Measurements from ENCODE around the gene NELFB.
A peak's percentile ranks its signal among the peaks of the same experiment; 100 is the strongest.

Gene NELFB

GRCh38 chr9:137286975-137287383 is 31.9 kb downstream of the NELFB start:
- peak; percentile 47 for DNase-seq

DNA sequence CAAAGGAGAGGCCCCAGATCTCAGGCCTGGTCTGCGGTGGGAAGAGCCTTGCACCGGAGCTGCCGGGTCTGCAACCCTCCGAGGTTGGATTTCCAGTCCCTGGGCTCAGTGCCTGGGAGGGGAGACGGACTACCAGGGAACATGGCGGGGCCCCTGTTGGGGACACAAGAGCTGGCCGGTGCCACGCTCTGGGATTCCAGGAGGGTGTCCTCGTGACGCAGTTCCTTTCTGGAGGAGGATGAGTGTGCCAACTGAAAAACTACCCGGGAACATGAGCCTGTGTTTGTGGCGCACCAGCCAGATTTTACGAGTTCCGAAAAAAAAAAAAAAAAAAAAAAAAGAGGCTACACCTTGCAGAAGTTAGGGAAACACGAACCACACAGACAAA is 38.0 kb downstream of the NELFB start:
- DNase-seq: no peak

GRCh38 chr9:137293482-137294090 is 38.5 kb downstream of the NELFB start:
- DNase-seq: no peak

GRCh38 chr9:137294091-137294680 is 39.1 kb downstream of the NELFB start:
- DNase-seq: no peak

GRCh38 chr9:137294681-137295237 is 39.6 kb downstream of the NELFB start:
- no peak for DNase-seq

DNA sequence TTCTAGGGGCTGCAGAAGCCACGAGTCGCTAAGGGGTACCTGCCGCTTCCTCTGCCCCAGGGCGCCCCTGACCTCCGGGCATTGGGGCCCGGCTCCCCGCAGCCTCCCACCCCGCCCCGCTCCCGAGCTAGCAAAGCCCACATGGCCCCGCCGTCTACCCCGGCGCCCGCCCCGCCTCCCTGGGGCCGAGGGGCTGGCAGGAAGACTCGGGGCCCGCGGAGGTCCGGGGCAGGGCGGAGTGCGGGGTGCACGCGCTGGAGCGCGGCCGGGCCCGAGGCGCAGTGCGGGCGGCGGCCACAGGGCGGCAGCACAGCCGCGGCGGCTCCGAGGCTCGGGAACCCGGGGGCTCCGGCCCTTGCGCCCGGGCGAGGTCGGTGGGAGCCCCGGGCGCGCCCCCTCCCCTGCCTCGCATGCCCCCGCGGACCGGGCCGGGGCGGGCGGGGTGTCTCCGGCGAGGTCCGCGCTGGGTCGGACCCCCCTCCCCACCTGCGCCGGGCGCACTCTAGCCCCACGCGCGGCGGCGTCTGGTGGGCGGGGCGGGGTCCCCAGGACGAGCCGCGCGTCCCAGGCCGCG is 40.2 kb downstream of the NELFB start:
- no peak for DNase-seq

GRCh38 chr9:137295849-137296669 is 40.9 kb downstream of the NELFB start:
- DNase-seq: no peak

- DNase-seq: no peak
Observed at GRCh38 chr9:137296670-137297664, 41.8 kb downstream of the NELFB start.

- DNase-seq: no peak
Observed at GRCh38 chr9:137297966-137298365, 42.8 kb downstream of the NELFB start.

DNA sequence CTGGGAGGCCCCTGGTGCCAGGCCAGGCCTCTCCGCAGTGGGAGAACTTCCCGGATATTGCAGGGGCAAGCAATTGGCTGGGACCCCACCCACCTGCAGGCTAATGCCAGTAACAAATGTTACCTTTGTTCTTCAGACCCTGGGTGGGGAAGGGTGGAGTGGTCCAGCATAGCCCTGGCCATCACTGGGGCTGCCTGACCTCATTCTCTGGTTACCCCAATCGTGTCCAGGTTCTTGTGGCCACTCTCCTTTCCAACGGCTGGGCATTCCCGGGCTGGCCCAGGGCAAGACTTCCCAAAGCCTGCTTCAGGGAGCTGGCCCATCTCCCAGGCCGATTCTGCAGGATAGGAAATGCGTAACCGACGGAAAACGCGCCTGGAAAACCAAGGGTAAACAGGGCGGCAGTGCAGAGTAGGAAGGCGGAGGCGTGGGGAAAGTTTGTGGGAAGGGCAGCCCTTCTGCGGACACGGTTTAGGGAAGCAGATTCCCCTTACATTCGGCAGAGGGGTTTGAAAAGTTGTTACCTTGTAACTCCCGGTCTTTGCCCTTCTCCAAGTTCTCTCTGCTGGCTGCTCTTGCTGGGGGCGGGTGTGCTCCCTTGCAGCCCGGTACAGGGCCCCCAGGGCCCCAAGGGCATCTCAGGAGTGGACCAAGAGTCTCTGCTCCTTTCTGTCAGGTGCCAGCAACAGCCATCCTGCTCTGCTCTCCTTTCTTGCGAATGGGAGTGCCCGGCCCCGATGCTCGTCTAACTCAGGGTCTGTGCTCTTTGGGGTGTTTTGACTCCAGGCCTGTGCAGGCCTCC is 43.5 kb downstream of the NELFB start:
- no peak for DNase-seq

GRCh38 chr9:137299203-137299565 is 44.1 kb downstream of the NELFB start:
- no peak for DNase-seq

DNA sequence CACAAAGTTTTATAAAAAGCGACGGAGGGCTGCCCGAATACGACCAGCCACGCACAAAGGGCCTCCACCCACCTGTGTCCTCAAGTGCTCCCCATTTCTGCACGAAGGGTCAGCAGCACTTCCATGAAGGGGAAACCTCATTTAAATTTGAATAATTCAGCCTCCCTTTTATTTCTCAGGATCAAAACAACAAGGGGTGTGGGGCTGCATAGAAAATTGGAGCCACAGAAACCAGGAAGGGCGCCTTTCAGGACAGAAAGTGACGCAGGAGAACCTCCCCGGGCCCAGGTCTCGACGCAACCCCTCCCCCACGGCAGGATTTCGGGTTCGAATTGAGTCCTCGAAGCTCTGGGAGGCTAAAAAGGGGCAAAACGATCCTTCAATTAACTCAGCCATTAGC is 44.8 kb downstream of the NELFB start:
- DNase-seq: no peak

GRCh38 chr9:137300567-137301080 is 45.5 kb downstream of the NELFB start:
- no peak for DNase-seq

DNA sequence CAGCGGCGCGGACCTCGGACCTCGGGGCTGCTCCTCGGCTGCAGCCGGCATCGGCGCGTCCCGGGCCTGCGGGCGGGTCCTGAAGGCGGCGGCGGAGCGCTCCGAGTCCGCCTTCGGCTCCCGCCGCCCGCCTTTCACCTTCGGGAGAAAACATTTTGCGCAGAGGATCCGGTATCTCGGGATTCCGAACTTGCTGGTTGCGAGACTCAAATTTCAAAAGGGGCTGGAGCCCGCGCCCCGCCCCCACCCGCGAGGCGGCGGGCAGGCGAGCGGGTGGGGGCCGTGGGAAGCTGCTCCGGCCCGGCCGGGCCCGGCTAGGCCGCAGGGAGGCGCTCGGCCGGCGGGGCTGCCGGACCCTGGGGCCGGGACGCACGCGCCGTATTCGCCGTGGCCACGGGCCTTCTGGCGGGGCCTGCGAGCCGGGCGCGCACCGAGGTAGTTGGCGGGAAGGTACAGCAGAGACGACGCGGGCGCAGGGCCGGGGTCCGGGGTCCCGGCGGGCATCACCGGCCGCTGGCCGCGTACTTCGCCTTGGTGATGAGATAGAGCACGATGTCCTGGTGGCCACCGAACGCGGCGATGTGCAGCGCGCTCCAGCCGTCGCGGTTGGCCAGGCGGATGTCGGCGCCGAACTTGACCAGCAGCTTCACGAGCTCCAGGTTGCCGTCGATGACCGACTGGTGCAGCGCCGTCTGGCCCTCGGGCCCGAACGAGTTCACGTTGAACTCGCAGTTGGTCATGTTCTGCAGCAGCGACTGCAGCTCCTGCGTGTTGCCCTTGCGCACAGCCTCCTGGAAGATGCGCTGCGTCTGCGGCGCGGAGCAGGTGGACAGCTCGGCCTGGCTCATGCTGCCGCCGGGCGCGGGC is 46.2 kb downstream of the NELFB start:
- DNase-seq: peak; percentile 15

DNA sequence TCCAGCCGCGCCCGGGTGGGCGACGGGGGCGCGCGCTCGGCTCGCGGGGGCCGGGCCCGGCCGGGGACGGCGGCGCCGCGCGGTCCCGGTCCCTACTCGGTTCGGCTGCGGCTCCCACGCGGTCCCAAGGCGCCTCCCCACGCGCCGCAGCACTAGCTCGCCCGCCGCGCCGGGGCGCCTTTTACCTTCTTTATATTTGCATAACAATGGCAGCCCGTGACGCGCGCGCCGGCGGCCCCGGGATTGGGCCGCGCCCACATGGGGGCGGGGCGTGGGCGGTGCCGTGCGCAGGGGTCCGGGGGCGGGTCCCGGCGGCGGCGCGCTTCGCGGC is 47.0 kb downstream of the NELFB start, which contains the start of gene NRARP:
TSS of gene NRARP (minus strand) at position 154 of the 331 bp plus-strand sequence. CDS start 343 bp downstream, outside the sequence.
- peak; percentile 87 for DNase-seq

DNA sequence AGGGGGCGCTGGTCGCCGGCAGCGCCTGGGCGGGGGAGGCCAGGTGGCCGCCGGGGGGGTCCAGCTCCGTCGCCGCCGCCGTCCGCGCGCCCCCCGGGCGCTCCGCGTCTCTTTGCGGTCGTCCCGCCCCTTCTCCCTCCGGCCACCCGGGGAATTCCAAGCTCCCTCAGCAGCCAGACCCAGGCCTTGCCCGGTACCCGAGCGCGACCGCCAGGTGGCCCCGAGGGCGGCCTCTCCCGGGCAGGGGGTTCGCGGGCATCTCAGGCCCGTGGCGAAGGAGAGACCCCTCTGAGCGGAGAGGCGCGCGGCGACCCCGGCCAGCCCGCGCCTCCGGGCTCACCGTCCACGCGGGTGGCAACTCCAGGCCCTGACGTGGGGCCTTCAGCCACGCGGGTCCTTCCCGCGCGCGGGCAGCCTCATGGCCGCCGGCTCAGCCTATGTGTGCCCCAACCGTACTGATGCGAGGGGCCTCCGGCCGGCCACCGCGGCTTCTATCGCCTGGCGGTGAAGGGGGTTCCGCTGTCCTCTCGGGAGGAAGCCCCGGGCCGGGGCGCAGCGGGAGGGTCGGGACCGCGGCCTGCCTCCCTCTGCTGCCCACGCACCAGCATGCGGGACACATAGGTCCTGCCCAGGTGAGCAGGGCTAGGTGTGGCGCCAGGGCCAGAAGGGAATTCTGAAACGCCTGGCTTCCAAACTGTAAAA is 47.5 kb downstream of the NELFB start:
- peak; percentile 60 for DNase-seq

- no peak for DNase-seq
Observed at GRCh38 chr9:137303151-137303892, 48.2 kb downstream of the NELFB start.

- DNase-seq: no peak
Observed at GRCh38 chr9:137303893-137304382, 48.8 kb downstream of the NELFB start.
